Heart left ventricle (tissue), 13 donors: ENCODE data around the gene SHMT2.

Experiments
- POLR2A ChIP-seq, 2 donors: fragments of 450-650 bp; IDR thresholded peaks; one replicate each; pipeline ENCODE4 v1.6.1; 2017; ENCODE audit warnings: antibody characterized with exemption in 2 of 2, mild to moderate bottlenecking in 2 of 2, moderate library complexity in 2 of 2
- TF ChIP-seq, protein P1 (sequence below), 12 donors: fragments of 200-600 bp; sonication (generic) in 4 of 12; IDR thresholded peaks; one replicate each; pipeline versions ENCODE4 v1.5.0 to v1.8.0; 2018 to 2022; ENCODE audit warnings: antibody characterized with exemption in 12 of 12, mild to moderate bottlenecking in 5 of 12
- donor health status: ischemic (EF 13 %, LVEDD 7.1; RV severe dilation, severe dysfunction).
- donor health status: DM: no; HTN: yes; CAD: no.
- donor health status: DM: no; HTN: no; CAD: no.
- donor health status: ischemic (EF 25% LVEDD 6.9; RV normal size, moderate dysfunction).
- donor health status: ischemic (EF 25% LVEDD 5.7; RV mildly dilated, moderate dysfunction).
- donor health status: ischemic (EF 35%, LVEDD 5.7; RV mildly dilated, moderate dysfunction).
- donor health status: nonischemic (EF 11% LVEDD 7.7; RV severe dilation, severe dysfunction).
- donor health status: DM: yes; HTN: yes; CAD: no.
- donor health status: PGD.
- donor health status: ischemic (EF 29% LVEDD 5.4; RV normal size, mild dysfunction).
- donor health status: nonischemic (EF 23%, LVEDD 6.1; RV moderate dilation, normal function).

DNA sequence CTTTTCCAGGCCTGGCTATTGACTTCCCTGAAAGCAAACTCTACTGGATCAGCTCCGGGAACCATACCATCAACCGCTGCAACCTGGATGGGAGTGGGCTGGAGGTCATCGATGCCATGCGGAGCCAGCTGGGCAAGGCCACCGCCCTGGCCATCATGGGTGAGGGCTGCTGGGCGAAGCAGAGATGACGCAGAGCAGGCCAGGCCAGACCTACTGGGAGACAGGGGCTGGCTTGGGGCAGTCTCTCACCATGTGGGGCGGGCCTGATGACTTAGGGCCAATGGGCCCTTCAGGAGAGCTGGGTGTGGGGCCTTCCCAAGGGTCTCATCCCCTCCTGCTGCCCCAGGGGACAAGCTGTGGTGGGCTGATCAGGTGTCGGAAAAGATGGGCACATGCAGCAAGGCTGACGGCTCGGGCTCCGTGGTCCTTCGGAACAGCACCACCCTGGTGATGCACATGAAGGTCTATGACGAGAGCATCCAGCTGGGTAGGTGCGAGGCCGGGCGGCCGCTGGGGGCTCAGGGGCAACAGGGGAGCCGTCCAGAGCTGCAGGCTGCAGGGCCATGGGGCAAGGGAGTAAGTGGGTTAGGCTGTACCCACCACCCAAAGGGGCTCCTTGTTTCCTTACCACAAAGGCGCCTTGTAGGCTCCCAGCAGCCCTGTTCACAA lies 49.1 kb upstream of the SHMT2 start:
- TF ChIP-seq, protein P1, sequence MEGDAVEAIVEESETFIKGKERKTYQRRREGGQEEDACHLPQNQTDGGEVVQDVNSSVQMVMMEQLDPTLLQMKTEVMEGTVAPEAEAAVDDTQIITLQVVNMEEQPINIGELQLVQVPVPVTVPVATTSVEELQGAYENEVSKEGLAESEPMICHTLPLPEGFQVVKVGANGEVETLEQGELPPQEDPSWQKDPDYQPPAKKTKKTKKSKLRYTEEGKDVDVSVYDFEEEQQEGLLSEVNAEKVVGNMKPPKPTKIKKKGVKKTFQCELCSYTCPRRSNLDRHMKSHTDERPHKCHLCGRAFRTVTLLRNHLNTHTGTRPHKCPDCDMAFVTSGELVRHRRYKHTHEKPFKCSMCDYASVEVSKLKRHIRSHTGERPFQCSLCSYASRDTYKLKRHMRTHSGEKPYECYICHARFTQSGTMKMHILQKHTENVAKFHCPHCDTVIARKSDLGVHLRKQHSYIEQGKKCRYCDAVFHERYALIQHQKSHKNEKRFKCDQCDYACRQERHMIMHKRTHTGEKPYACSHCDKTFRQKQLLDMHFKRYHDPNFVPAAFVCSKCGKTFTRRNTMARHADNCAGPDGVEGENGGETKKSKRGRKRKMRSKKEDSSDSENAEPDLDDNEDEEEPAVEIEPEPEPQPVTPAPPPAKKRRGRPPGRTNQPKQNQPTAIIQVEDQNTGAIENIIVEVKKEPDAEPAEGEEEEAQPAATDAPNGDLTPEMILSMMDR (IDR thresholded peaks at IDR 0.05): no peak
- TF ChIP-seq POLR2A (IDR thresholded peaks at IDR 0.05): no peak
